Activated naive CD4-positive, alpha-beta T cell treated with anti-CD3 and anti-CD28 coated beads, Interleukin-2, amount 50 U/mL, for 24 hours (primary cell): Measurements from ENCODE around the gene CD300LB.
A peak's percentile ranks its signal among the peaks of the same experiment; 100 is the strongest.
"Not testable (repeated sequence)": the region's sequence is repeated elsewhere in the genome, so short reads cannot be mapped to it uniquely, and the experiment has no call there.

Source experiments
- H3K27ac Mint-ChIP-seq: one replicate; pipeline ENCODE4 v1.8.0; 2021; ENCODE audit warnings: mild to moderate bottlenecking, mixed read lengths
- H3K27me3 Mint-ChIP-seq: one replicate; pipeline ENCODE4 v1.8.0; 2021; ENCODE audit warnings: mixed read lengths
- H3K36me3 Mint-ChIP-seq: one replicate; pipeline ENCODE4 v1.8.0; 2021; ENCODE audit warnings: mixed read lengths
- H3K4me1 Mint-ChIP-seq: one replicate; pipeline ENCODE4 v1.8.0; 2021; ENCODE audit warnings: mixed read lengths
- H3K4me3 Mint-ChIP-seq: one replicate; pipeline ENCODE4 v1.8.0; 2021; ENCODE audit warnings: mild to moderate bottlenecking, mixed read lengths
- H3K9me3 Mint-ChIP-seq: one replicate; pipeline ENCODE4 v1.8.0; 2021; ENCODE audit warnings: mixed read lengths

The CD300LB gene

GRCh38 chr17:74522381-74523105 is 8.7 kb downstream of the CD300LB start:
- Mint-ChIP-seq H3K9me3 (peaks cover 7% of the 10 kb centered on the region), H3K27me3 (peaks cover 21% of the 10 kb centered on the region), H3K4me1 (peaks cover 6% of the 10 kb centered on the region), H3K4me3 (no peak overlapping the region), H3K36me3 (no peaks in the 10 kb centered on the region), H3K27ac (no peak overlapping the region)

- Mint-ChIP-seq H3K4me1 (peaks cover 6% of the 10 kb centered on the region), H3K27ac (no peak overlapping the region), H3K36me3 (no peaks in the 10 kb centered on the region), H3K4me3 (no peak overlapping the region), H3K9me3 (peaks cover 7% of the 10 kb centered on the region), H3K27me3 (peaks cover 19% of the 10 kb centered on the region)
These were observed 9.5 kb downstream of the CD300LB start for GRCh38 chr17:74521701-74522201.

DNA sequence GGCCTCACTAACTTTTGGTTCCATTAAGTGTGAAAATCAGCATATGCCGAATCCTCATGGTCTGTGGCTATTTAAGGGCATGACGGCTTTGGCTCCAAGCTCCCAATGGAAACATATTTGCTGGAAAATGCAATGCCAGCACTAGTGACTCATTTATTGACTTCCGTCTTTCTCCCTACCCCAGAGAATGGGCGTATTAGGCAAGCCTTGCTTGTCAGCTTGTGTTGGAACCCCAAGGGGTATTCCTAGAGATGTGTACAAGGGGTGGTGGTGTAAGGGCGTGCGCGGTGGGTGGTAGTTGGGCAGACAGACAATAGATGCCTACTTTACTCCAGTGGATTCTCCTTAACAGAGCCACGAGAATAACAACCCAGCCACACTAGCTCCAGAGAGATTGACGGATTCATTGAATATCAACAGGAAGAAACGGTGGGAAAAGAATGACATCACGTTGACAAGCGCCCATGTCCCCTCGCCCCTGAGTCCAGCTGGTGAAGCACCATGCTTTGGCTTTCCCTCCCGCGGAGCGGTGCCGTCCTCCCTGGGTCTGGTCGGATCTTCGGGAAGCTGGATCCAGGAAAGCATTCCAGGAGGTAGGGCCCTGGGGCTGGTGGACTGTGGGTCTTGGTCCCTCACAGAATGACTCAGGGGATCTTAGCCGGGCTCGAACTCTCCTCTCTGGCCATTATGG is 10.3 kb downstream of the CD300LB start:
- H3K27ac Mint-ChIP-seq, result no peak overlapping the region
- H3K4me3 Mint-ChIP-seq, result no peak overlapping the region
- H3K27me3 Mint-ChIP-seq, result peaks cover 19% of the 10 kb centered on the region

DNA sequence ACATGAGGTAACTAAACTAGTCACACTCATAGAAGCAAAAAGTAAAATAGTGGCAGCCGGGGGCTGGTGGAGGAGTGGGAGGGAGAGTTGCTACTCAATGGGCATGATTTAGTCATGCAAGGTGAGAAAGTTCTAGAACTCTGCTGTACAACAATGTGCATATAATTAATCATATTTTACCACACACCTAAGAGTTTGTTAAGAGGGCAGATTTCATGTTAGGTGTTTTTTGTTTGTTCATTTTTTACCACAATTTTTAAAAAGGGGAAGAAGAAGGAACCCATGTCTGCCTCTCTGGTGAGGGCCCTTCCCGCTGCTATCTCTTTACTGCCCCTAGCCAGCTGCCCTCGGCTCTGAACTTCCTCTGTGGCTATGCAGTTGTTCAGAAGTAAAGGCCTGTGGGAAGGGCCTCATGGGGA is 11.2 kb downstream of the CD300LB start:
- Mint-ChIP-seq H3K27me3 (peaks cover 19% of the 10 kb centered on the region), H3K4me3 (no peak overlapping the region), H3K36me3 (no peaks in the 10 kb centered on the region), H3K4me1 (peaks cover 6% of the 10 kb centered on the region), H3K9me3 (peaks cover 7% of the 10 kb centered on the region), H3K27ac (no peak overlapping the region)

More for the DNA sequence above, 10.3 kb downstream of the CD300LB start:
- H3K36me3 Mint-ChIP-seq, result no peaks in the 10 kb centered on the region
- peaks cover 7% of the 10 kb centered on the region for H3K9me3 Mint-ChIP-seq
- H3K4me1 Mint-ChIP-seq, result peaks cover 6% of the 10 kb centered on the region

- not testable (repeated sequence) for H3K36me3 Mint-ChIP-seq, H3K4me3 Mint-ChIP-seq, H3K27ac Mint-ChIP-seq
- H3K9me3 Mint-ChIP-seq, result peaks cover 15% of the 10 kb centered on the region
- peaks cover 20% of the 10 kb centered on the region for H3K27me3 Mint-ChIP-seq
- H3K4me1 Mint-ChIP-seq, result peaks cover 11% of the 10 kb centered on the region
These were observed 12.8 kb downstream of the CD300LB start for GRCh38 chr17:74518413-74518981.

- Mint-ChIP-seq H3K9me3 (peaks cover 15% of the 10 kb centered on the region), H3K27ac (no peak overlapping the region), H3K4me1 (peaks cover 14% of the 10 kb centered on the region), H3K36me3 (no peaks in the 10 kb centered on the region), H3K4me3 (no peak overlapping the region), H3K27me3 (peaks cover 16% of the 10 kb centered on the region)
These were observed 14.5 kb downstream of the CD300LB start for GRCh38 chr17:74516561-74517328.

- Mint-ChIP-seq H3K9me3 (peaks cover 15% of the 10 kb centered on the region), H3K4me1 (peaks cover 10% of the 10 kb centered on the region), H3K27ac (no peak overlapping the region), H3K4me3 (no peak overlapping the region), H3K36me3 (no peaks in the 10 kb centered on the region), H3K27me3 (peaks cover 13% of the 10 kb centered on the region)
These were observed 15.3 kb downstream of the CD300LB start for GRCh38 chr17:74515941-74516340.

DNA sequence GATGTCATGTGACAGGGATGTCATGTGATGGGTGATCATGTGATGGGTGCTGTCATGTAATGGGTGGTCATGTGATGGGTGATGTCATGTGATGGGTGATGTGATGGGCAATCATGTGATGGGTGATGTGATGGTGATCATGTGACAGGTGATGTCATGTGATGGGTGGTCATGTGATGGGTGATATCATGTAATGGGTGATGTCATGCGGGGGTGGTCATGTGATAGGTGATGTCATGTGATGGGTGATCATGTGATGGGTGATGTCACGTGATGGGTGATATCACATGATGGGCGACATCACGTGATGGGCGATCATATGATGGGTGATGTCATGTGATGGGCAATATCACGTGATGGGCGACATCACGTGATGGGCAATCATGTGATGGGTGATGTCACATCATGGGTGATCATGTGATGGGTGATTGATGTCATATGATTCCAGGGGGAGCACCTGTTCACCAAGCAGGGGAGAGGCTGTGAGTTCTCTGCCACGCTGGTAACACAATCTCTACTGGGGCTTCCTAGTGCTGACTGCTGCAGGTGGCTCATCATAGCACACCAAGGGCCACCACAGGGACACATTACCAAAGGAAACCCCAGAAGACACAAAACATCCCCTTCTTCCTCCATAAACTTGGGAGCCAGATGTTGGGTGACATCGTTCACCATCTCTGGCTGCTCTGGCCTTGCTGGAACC is 16.5 kb downstream of the CD300LB start:
- Mint-ChIP-seq H3K9me3 (peaks cover 15% of the 10 kb centered on the region), H3K4me3 (peak overlapping the region; percentile 31), H3K36me3 (no peaks in the 10 kb centered on the region), H3K27ac (peak overlapping the region; percentile 95), H3K4me1 (peaks cover 7% of the 10 kb centered on the region), H3K27me3 (peaks cover 8% of the 10 kb centered on the region)

GRCh38 chr17:74513987-74514631 is 17.2 kb downstream of the CD300LB start:
- Mint-ChIP-seq H3K9me3 (peaks cover 15% of the 10 kb centered on the region), H3K4me3 (peak overlapping the region; percentile 31), H3K27ac (peak overlapping the region; percentile 95), H3K36me3 (no peaks in the 10 kb centered on the region), H3K27me3 (peaks cover 7% of the 10 kb centered on the region), H3K4me1 (peaks cover 7% of the 10 kb centered on the region)

- peaks cover 7% of the 10 kb centered on the region for H3K4me1 Mint-ChIP-seq
- peak overlapping the region; percentile 19 for H3K27ac Mint-ChIP-seq
- H3K4me3 Mint-ChIP-seq, result no peak overlapping the region
- H3K27me3 Mint-ChIP-seq, result peaks cover 4% of the 10 kb centered on the region
- no peaks in the 10 kb centered on the region for H3K36me3 Mint-ChIP-seq
- peaks cover 9% of the 10 kb centered on the region for H3K9me3 Mint-ChIP-seq
These were observed 18.6 kb downstream of the CD300LB start for GRCh38 chr17:74512624-74513091.

DNA sequence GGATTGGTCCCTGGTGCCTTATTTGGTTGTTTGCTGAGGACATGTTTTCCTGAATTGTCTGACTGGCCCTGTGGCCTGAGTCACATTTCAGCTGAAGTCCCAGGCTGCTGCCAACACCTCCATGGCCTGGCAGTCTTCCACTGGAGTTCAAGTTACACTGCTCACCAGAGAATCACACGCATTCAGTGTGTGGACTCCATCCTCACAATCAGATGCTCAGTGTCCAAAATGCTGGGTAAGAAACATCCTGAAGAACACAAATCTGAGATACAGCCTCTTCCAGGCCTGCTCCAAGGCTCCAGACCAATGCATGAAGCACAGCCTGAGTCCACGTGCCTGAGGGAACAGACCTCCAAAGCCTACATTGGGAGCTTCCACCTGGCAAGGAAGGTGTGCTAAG is 19.2 kb downstream of the CD300LB start:
- no peaks in the 10 kb centered on the region for H3K36me3 Mint-ChIP-seq
- H3K4me3 Mint-ChIP-seq, result no peak overlapping the region
- peaks cover 4% of the 10 kb centered on the region for H3K27me3 Mint-ChIP-seq
- peaks cover 7% of the 10 kb centered on the region for H3K4me1 Mint-ChIP-seq
- H3K9me3 Mint-ChIP-seq, result peaks cover 8% of the 10 kb centered on the region
- H3K27ac Mint-ChIP-seq, result no peak overlapping the region

DNA sequence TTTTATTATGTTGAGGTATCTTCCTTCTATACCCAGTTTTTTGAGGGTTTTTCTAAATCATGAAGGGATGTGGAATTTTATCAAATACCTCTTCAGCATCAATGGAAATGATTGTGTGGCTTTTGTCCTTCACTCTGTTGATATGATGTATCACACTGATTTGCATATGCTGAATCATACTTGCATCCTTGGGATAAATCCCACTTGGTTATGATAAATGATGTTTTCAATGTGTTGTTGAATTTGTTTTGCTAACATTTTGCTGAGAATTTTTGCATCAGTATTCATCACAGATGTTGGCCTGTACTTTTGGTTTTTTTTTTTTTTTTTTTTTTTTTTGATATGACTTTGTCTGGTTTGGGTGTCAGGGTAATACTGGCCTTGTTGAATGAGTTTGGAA is 23.1 kb downstream of the CD300LB start:
- Mint-ChIP-seq H3K27me3 (no peaks in the 10 kb centered on the region), H3K9me3 (no peaks in the 10 kb centered on the region), H3K27ac (no peak overlapping the region), H3K36me3 (no peaks in the 10 kb centered on the region), H3K4me3 (no peak overlapping the region), H3K4me1 (peaks cover 3% of the 10 kb centered on the region)

DNA sequence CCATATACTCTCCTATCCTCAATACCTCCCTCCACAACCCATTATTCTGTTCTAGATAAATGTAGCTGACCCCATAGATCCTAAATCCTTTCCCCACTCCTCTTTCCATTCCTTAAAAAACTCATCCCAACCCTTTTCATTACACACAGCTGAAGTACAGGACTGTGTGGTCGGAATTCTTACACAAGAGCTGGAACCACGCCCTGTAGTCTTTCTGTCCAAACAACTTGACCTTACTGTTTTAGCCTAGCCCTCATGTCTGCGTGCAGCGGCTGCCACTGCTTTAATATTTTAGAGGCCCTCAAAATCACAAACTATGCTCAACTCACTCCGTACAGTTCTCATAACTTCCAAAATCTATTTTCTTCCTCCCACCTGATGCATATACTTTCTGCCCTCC is 27.3 kb downstream of the CD300LB start:
- H3K36me3 Mint-ChIP-seq, H3K4me1 Mint-ChIP-seq, H3K27me3 Mint-ChIP-seq, H3K9me3 Mint-ChIP-seq, H3K4me3 Mint-ChIP-seq, H3K27ac Mint-ChIP-seq: not testable (repeated sequence)

GRCh38 chr17:74502861-74503260 is 28.4 kb downstream of the CD300LB start:
- no peaks in the 10 kb centered on the region for H3K4me1 Mint-ChIP-seq
- no peak overlapping the region for H3K27ac Mint-ChIP-seq
- H3K4me3 Mint-ChIP-seq, result no peak overlapping the region
- no peaks in the 10 kb centered on the region for H3K27me3 Mint-ChIP-seq
- no peaks in the 10 kb centered on the region for H3K9me3 Mint-ChIP-seq
- no peaks in the 10 kb centered on the region for H3K36me3 Mint-ChIP-seq
